ENCODE results near the gene ZNF687. TPM values are rescaled to one million over a fixed set of nuclear protein-coding genes. Genes with fewer than 3 reads are reported as not detected.
A peak's percentile ranks its signal among the peaks of the same experiment; 100 is the strongest.
"Not testable (repeated sequence)": the region's sequence is repeated elsewhere in the genome, so short reads cannot be mapped to it uniquely, and the experiment has no call there.

The ZNF687 gene
- polyA plus RNA-seq (ENCODE audit: insufficient read length in 4 of 4) = 10 to 100 TPM; 21.6 to 30.0 (median 26.4) TPM

GRCh38 chr1:151281969-151282882 is at the start of gene ZNF687:
ZNF687 (plus strand) TSS chr1:151282299; CDS start chr1:151286292, 3,993 bp downstream.
- DNase-seq (ENCODE audit: low read depth in 4 of 4, low spot score in 2 of 4) = peak; percentile 98 to 100 (median 99)

- no peak for DNase-seq (ENCODE audit: low read depth in 4 of 4, low spot score in 2 of 4)
These were observed 46.9 kb upstream of the ZNF687 start for GRCh38 chr1:151235235-151235634.

GRCh38 chr1:151237678-151238466 is 44.2 kb upstream of the ZNF687 start:
- no peak for DNase-seq (ENCODE audit: low read depth in 4 of 4, low spot score in 2 of 4)

- DNase-seq (ENCODE audit: low read depth in 4 of 4, low spot score in 2 of 4) = no peak
These were observed 43.7 kb upstream of the ZNF687 start for GRCh38 chr1:151238467-151238739.

- no peak for DNase-seq (ENCODE audit: low read depth in 4 of 4, low spot score in 2 of 4)
These were observed 39.7 kb upstream of the ZNF687 start for GRCh38 chr1:151242442-151242841.

- no peak for DNase-seq (ENCODE audit: low read depth in 4 of 4, low spot score in 2 of 4)
These were observed 38.3 kb upstream of the ZNF687 start for GRCh38 chr1:151243683-151244216.

- DNase-seq (ENCODE audit: low read depth in 4 of 4, low spot score in 2 of 4) = no peak
These were observed 35.3 kb upstream of the ZNF687 start for GRCh38 chr1:151246786-151247185.

- peak; percentile 9 to 47 (median 36) for DNase-seq (ENCODE audit: low read depth in 4 of 4, low spot score in 2 of 4)
These were observed 30.2 kb upstream of the ZNF687 start for GRCh38 chr1:151251656-151252470.

GRCh38 chr1:151254217-151255213 is 27.6 kb upstream of the ZNF687 start, which contains the start of gene PSMD4:
PSMD4 (plus strand) TSS chr1:151254734; CDS start chr1:151254783, 49 bp downstream.
- DNase-seq (ENCODE audit: low read depth in 4 of 4, low spot score in 2 of 4) = peak; percentile 90 to 97 (median 96)

GRCh38 chr1:151255381-151255780 is 26.7 kb upstream of the ZNF687 start:
- DNase-seq (ENCODE audit: low read depth in 4 of 4, low spot score in 2 of 4) = no peak

GRCh38 chr1:151259351-151259750 is 22.7 kb upstream of the ZNF687 start:
- no peak for DNase-seq (ENCODE audit: low read depth in 4 of 4, low spot score in 2 of 4)

GRCh38 chr1:151265446-151266236 is 16.5 kb upstream of the ZNF687 start:
- DNase-seq (ENCODE audit: low read depth in 4 of 4, low spot score in 2 of 4) = no peak

- no peak for DNase-seq (ENCODE audit: low read depth in 4 of 4, low spot score in 2 of 4)
These were observed 15.8 kb upstream of the ZNF687 start for GRCh38 chr1:151266315-151266714.

- DNase-seq (ENCODE audit: low read depth in 4 of 4, low spot score in 2 of 4) = no peak
These were observed 15.3 kb upstream of the ZNF687 start for GRCh38 chr1:151266821-151267220.

GRCh38 chr1:151267760-151268159 is 14.3 kb upstream of the ZNF687 start:
- DNase-seq (ENCODE audit: low read depth in 4 of 4, low spot score in 2 of 4) = no peak

- DNase-seq (ENCODE audit: low read depth in 4 of 4, low spot score in 2 of 4) = no peak
These were observed 8.1 kb upstream of the ZNF687 start for GRCh38 chr1:151273924-151274466.

GRCh38 chr1:151275341-151275740 is 6.8 kb upstream of the ZNF687 start:
- not testable (repeated sequence) for DNase-seq (ENCODE audit: low read depth in 4 of 4, low spot score in 2 of 4)

- DNase-seq (ENCODE audit: low read depth in 4 of 4, low spot score in 2 of 4) = no peak
These were observed 4.8 kb upstream of the ZNF687 start for GRCh38 chr1:151277249-151277648.

Measured in left renal cortex interstitium (tissue), 4 donors.